ENCODE measurements around the gene ABCB10.

GRCh38 chr1:229479660-229480399 lies 78.7 kb downstream of the ABCB10 start:
- no peak for TF ChIP-seq SUZ12 (IDR thresholded peaks at IDR 0.05; ENCODE audit: extremely low read depth, insufficient read depth, insufficient read length)
- no peak for TF ChIP-seq YY1 (IDR thresholded peaks at IDR 0.05; ENCODE audit: insufficient read depth, insufficient read length)
- no peak for TF ChIP-seq ZNF274 (IDR thresholded peaks at IDR 0.05; ENCODE audit: low read depth, low read length)
